ENCODE results near the gene NME2.

GRCh38 chr17:51147650-51148049 lies 18.6 kb upstream of the NME2 start:
- TF ChIP-seq CTCF (IDR thresholded peaks at IDR 0.05) (no peak), POLR2A (IDR thresholded peaks at IDR 0.05) (no peak)
